ES-I3 (cell line): ENCODE data around the gene CBLB.

ENCODE experiments used
- H3K36me3 ChIP-seq: 2 replicates; pipeline ENCODE4 v1.6.1; 2013; ENCODE audit warnings: mild to moderate bottlenecking, low read length, control low read depth, moderate library complexity; ENCODE audit not compliant: insufficient read depth
- H3K4me1 ChIP-seq: 2 replicates; pipeline ENCODE4 v1.6.1; 2013; ENCODE audit warnings: mild to moderate bottlenecking, control low read depth, low read length; ENCODE audit not compliant: insufficient read depth
- H3K9ac ChIP-seq: 2 replicates; pipeline ENCODE4 v1.6.1; 2013; ENCODE audit warnings: low read depth, mild to moderate bottlenecking, low read length, moderate library complexity
- H3K9me3 ChIP-seq: 2 replicates; pipeline ENCODE4 v1.6.1; 2013; ENCODE audit warnings: mild to moderate bottlenecking, low read length, moderate library complexity; ENCODE audit not compliant: control insufficient read depth, insufficient read depth

CBLB gene

DNA sequence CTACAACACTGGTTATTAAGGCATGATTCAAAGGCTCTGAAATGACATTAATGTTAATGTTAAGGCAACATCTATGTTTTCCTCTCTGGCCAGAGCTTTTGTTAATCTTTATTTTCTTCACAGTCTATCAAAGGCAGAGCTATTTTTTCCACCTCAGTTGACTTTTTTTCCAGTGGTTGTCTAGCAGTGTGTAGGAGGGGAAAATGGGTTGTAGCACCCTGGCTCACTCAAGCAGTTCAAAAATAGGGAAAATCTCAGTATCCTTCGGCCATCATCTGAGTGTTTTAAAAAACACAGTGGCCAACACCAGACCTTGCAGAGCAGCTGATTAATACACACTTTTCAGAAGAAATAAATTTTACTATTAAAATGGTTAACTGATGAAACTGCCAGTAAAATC lies 21.4 kb downstream of the CBLB start:
- no peaks in the 10 kb centered on the region for H3K36me3 ChIP-seq
- H3K9ac ChIP-seq: no peak overlapping the region
- no peaks in the 10 kb centered on the region for H3K9me3 ChIP-seq
- peaks cover 10% of the 10 kb centered on the region; the same call in 1 of the 2 replicates for H3K4me1 ChIP-seq

DNA sequence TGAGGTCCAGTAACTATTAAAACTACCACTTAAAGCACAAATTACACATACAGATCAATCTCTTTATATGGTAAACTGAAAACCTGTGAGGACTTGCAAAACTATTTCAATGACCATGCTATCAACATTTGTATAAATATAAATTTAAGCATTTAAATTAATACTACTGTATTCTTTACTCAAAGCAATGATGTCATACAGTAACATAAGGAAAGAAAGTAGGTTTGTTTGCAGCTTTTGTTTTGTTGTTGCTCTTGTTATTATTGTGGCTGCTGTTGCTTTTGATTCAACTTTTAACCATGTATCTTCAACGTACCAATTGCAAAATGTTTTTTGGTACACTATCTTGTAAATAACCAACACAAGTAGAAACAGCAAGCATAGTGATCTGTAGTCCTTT lies 22.0 kb downstream of the CBLB start:
- Histone ChIP-seq H3K9me3 (no peaks in the 10 kb centered on the region), H3K4me1 (peaks cover 10% of the 10 kb centered on the region; the same call in 1 of the 2 replicates), H3K9ac (no peak overlapping the region), H3K36me3 (no peaks in the 10 kb centered on the region)

DNA sequence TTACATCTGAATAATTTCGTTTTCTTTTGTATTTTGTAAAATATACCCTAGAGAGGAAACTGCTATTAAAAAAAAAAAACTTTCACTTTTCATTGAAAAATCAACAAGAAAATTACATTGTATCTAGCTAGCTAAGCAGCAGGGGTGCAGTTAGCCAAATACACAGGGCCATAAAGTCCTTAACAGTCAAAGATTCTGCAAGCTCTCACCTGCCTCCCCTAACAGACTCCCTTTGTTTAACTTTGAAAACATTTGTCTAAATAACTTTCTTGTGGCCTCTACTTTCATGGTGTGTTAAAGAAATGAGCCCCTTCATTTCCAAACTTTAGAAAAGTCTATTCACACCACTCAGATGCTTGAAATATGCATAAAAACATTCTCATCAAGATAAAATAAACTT lies 23.3 kb downstream of the CBLB start:
- Histone ChIP-seq H3K4me1 (peaks cover 10% of the 10 kb centered on the region; the same call in 1 of the 2 replicates), H3K9ac (no peak overlapping the region), H3K9me3 (no peaks in the 10 kb centered on the region), H3K36me3 (no peaks in the 10 kb centered on the region)

DNA sequence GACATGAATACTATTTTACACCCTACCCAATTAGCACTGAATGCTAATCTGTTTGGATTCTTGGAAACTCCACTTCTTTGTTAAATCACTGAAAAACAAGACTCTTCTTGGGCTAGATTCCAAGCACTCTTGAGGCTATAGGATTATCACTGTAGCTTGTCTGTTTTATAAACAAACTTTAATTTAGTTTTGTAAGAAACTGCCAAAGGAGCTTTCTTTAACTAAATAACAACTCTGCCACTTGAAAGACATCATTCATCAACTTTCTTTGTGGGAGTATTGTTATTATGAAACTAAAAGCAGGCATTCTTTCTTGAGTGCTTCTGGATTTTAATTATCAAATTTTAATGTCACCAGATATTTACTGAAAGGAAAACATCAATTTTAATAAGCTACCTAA lies 24.1 kb downstream of the CBLB start:
- H3K4me1 ChIP-seq: peaks cover 10% of the 10 kb centered on the region; the same call in 1 of the 2 replicates
- no peaks in the 10 kb centered on the region for H3K36me3 ChIP-seq
- no peak overlapping the region for H3K9ac ChIP-seq
- no peaks in the 10 kb centered on the region for H3K9me3 ChIP-seq

DNA sequence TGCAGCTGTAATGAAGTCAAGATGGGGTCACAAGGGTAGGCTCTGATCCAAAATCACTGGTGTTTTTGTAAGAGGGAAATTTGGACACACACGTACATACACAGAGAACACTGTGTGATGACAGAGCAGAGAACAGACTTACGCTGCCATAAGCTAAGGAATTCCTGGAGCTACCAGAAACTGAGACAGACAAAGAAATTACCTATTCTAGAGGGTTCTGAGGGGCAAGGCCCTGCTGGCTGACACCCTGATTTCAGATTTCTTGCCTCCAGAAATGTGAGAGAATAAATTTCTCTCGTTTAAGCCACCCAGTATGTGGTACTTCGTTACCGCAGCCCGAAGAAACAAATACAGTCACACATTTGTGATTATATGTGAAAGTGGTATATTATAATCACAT lies 24.8 kb downstream of the CBLB start:
- no peaks in the 10 kb centered on the region for H3K36me3 ChIP-seq

DNA sequence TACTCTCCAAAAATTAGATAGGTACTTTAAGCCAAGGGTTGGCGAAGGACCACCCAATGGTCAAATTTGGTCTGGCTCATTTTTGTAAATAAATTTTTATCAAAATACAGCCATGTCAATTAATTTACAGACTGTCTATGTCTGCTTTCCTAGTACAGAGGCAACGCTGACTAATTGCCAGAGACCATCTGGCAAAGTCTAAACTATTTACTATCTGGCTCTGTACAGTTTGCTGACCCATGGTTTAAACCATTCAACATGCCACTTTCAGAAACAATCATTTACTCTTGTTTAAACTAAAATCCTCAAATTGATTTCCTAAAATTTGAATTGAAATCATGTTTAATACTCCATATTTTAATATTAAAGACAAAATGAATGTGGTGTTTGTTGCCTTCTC lies 25.9 kb downstream of the CBLB start:
- Histone ChIP-seq H3K36me3 (no peaks in the 10 kb centered on the region), H3K4me1 (peaks cover 22% of the 10 kb centered on the region), H3K9ac (no peak overlapping the region), H3K9me3 (no peaks in the 10 kb centered on the region)

More for the DNA sequence above, 24.8 kb downstream of the CBLB start:
- peaks cover 15% of the 10 kb centered on the region for H3K4me1 ChIP-seq
- H3K9me3 ChIP-seq: no peaks in the 10 kb centered on the region
- H3K9ac ChIP-seq: no peak overlapping the region

DNA sequence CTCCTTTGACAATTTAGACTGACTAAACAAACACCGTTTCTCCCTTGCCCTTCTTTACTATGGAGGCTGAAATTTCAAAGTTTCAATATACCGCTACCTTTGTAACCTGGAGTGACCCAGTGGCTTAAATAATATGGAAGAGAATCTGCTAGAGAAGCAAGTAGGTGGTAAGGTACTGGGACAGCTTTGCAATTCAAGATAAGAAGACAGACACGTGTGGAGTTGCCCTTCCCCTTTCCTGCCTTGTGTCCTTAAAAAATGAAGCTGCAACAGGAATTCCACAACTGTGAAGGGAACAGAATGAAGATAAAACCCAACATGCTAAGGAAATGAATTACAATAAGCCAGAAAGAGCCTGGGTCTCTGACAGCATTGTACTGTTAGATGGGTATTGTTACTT lies 26.4 kb downstream of the CBLB start:
- Histone ChIP-seq H3K4me1 (peaks cover 22% of the 10 kb centered on the region), H3K9ac (no peak overlapping the region), H3K36me3 (no peaks in the 10 kb centered on the region), H3K9me3 (no peaks in the 10 kb centered on the region)

DNA sequence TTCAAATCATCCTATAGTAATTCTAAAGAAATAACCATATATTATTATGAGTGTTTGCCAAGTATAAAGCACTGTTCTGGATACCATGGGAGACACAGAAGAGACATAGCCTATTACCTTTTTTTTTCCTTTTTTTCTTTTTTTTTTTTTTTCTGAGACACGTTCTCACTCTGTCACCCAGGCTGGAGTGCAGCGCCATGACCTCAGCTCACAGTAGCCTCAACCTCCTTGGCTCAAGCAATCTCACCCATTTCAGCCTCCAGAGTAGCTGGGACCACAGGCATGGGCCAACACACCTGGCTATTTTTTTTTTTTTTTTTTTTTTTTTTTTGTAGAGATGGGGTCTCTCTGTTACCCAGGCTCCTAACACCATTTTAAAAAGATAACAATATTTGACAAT lies 30.9 kb downstream of the CBLB start:
- Histone ChIP-seq H3K4me1 (peaks cover 21% of the 10 kb centered on the region), H3K36me3 (no peaks in the 10 kb centered on the region), H3K9me3 (no peaks in the 10 kb centered on the region), H3K9ac (no peak overlapping the region)

DNA sequence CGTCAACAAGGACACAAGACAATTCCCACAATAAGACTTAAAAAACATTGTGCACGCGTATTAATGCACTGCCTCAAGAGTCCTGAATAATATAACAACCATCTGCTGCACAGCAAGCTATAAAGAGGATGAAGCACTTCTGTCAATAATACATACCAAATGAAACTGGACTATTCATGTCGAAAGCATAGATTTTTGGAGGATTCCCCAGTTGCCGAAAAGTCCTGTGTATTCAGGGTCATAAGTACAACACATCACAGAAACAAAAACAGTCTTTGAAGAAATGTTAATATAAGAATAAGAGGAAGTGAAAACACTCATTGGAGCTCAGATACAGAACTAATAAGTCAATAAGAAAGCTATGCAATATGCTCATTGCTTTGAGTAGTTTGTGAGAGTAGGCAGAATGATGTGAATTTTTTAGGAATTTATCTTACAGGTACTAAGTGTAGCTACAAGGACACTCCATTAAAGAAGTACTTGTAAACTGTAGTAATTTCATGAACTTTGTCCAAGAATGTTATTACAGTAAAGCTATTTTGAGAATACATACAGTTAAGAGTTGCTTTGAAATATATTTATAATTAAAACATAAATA lies 31.6 kb downstream of the CBLB start:
- peaks cover 21% of the 10 kb centered on the region for H3K4me1 ChIP-seq
- H3K9me3 ChIP-seq: no peaks in the 10 kb centered on the region
- H3K9ac ChIP-seq: no peak overlapping the region
- no peaks in the 10 kb centered on the region for H3K36me3 ChIP-seq

DNA sequence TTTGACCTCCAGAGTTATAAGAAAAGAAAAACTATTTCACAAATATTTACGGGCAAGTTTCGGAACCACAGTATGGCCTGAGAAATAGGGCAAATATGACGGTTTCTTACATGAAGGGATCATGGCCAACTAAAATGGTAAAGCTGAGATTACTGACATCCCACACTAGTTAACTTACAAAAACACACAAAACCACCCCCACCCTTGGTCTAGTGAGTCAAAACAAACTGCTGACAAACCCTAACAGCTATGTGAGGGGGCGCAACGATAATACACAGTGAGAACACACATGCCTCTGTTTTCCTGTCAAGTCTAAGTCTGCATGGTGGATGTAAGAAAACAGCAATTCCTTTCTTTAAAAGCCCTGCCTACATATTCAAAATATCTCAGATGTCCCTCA lies 32.3 kb downstream of the CBLB start:
- Histone ChIP-seq H3K9me3 (no peaks in the 10 kb centered on the region), H3K9ac (no peak overlapping the region), H3K4me1 (peaks cover 21% of the 10 kb centered on the region), H3K36me3 (no peaks in the 10 kb centered on the region)

DNA sequence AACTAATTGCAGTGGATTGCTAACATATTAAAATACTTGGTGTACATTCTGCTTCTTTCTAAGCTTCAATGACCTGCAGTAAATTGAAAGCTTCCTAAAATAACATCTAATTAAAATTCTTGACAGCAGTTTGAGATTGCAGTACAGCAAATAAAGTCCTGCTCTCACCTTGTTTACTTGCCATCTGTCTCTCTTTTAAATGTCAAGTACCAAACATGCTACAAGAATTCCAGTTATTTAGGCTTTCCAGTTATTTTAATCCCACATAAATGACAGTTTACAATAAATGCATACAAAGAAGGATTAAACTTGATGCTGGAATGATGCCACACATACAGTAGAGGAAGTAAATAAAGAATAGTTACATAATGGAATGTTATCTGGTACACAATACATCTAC lies 33.2 kb downstream of the CBLB start:
- Histone ChIP-seq H3K9me3 (no peaks in the 10 kb centered on the region), H3K4me1 (peaks cover 21% of the 10 kb centered on the region), H3K36me3 (no peaks in the 10 kb centered on the region), H3K9ac (no peak overlapping the region)

DNA sequence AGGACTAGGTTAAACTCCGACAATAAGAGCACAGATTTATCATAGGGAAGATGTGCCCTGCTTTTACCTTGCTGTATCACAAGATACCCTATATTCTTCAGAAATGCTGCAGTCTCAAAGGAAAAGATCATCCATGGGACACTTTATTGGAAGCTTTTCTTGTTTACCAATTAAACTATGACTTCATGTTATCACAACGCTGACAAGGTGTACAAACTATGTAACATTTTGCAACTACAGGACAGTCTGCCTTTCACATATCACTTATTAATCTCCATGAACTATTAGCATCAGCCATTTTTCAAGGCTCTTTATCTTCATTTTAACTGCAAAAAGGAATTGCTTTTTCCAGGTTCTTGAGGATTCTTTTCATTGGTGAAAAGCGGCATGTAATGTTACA lies 34.0 kb downstream of the CBLB start:
- Histone ChIP-seq H3K9ac (no peak overlapping the region), H3K4me1 (peaks cover 25% of the 10 kb centered on the region), H3K36me3 (no peaks in the 10 kb centered on the region), H3K9me3 (no peaks in the 10 kb centered on the region)

DNA sequence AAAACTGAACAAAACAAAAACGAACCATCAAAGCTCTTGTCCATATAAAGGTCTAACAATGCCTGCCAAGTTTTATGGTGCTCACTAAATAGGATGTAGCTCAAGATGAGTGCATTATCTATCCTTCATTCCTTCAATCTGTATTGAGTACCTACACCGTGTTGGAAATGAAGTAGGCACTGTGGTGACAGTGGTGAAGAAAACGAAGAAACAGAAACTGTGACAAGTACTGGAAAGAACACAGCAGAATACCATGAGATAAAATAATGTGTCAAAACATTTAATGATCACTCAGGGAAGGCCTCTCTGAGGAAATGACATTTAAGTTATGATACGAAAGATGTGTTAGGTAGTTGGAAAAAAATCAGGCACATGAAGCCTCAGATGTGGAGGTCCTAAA lies 36.2 kb downstream of the CBLB start:
- Histone ChIP-seq H3K9me3 (no peaks in the 10 kb centered on the region), H3K4me1 (peaks cover 18% of the 10 kb centered on the region; the same call in 1 of the 2 replicates), H3K9ac (no peak overlapping the region), H3K36me3 (no peaks in the 10 kb centered on the region)

DNA sequence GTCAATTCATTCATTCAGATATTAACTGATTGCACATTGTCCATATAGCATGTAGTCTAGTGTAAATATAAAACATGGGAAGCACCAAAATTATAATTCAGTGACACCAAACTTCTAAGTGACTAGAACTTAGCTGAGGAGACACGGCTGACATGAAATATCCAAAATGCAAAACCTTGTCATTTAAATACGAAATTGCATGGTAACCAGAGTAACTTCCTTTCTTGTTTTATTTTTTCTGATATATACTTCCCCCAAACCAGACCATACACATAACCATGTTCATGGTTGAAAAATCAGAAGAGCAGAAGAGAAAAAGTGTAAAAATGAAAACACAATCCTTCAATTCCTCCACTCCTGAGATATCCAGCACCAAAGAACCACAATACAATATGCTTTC lies 38.0 kb downstream of the CBLB start:
- H3K36me3 ChIP-seq: no peaks in the 10 kb centered on the region
- H3K9ac ChIP-seq: no peak overlapping the region
- H3K9me3 ChIP-seq: no peaks in the 10 kb centered on the region
- peaks cover 9% of the 10 kb centered on the region; the same call in 1 of the 2 replicates for H3K4me1 ChIP-seq

DNA sequence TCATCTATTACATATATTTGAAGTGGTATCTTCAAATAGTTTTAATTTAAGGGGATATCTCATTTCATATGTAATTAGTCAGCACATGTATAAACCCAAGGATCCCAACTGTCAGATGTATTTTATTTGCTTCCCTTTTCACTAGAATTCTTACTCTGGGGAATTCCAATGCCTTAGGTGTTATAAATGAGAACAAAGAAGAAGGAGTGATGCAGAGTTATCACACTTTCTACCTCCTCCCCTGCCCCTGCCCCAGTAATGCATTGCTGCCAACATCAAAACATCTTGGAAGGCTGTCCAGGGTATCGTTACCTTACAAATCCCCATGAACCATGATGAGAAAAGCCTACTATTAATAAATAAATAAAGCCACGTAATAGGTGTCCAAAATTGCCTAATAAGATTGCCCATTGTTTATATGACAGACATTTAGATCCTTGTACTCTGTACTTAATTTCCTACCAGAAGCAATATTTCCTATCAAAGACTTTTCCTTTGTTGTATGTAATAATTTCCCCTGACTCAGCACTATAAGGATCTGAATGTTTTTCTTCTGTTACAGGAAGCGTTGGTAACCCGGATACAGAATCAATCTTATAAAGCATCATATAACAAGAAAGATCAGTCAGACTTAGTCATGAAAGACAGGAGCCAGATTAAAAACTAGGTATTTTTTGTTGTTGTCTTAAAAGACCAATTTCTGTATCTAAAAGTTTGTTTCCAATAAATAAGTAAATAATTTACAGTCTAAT lies 38.8 kb downstream of the CBLB start:
- Histone ChIP-seq H3K36me3 (no peaks in the 10 kb centered on the region), H3K4me1 (peaks cover 9% of the 10 kb centered on the region; the same call in 1 of the 2 replicates), H3K9me3 (no peaks in the 10 kb centered on the region), H3K9ac (no peak overlapping the region)
